HG02763 (cell line): Measurements from ENCODE around the gene MYCL.
"Not testable (repeated sequence)": the region's sequence is repeated elsewhere in the genome, so short reads cannot be mapped to it uniquely, and the experiment has no call there.

Source experiments
- ATAC-seq: cut with Tn5 transposase; IDR thresholded peaks from one replicate; pipeline ENCODE4 v1.9.1; 2021; ENCODE audit warnings: mild to moderate bottlenecking, moderate library complexity; ENCODE audit not compliant: unreplicated experiment

Gene MYCL

DNA sequence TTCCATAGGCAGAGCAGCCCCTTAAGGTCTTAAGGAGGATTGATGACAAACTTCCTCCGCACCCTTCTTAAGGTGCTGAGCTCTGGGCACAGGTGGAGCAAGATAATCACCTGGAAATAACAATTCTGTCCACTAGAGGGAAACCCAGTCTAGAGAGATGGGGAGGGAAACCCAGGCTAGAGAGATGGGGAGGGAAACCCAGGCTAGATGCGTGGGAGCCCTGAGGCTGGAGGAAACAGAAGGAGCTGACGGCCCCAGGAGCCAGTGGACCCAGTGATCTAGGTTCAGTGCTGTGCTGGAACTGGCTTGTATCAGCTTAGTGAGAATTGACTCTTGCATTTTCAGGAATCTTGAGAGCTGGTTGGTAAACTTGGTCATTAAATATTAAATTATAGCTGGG lies 17.8 kb upstream of the MYCL start:
- ATAC-seq: peak; percentile 64

GRCh38 chr1:39917825-39918224 lies 16.1 kb upstream of the MYCL start:
- no peak for ATAC-seq

GRCh38 chr1:39915499-39916129 lies 13.9 kb upstream of the MYCL start:
- ATAC-seq: no peak

- not testable (repeated sequence) for ATAC-seq
Observed at GRCh38 chr1:39913136-39913535, 11.4 kb upstream of the MYCL start.

GRCh38 chr1:39910263-39910662 lies 8.5 kb upstream of the MYCL start:
- ATAC-seq: no peak

DNA sequence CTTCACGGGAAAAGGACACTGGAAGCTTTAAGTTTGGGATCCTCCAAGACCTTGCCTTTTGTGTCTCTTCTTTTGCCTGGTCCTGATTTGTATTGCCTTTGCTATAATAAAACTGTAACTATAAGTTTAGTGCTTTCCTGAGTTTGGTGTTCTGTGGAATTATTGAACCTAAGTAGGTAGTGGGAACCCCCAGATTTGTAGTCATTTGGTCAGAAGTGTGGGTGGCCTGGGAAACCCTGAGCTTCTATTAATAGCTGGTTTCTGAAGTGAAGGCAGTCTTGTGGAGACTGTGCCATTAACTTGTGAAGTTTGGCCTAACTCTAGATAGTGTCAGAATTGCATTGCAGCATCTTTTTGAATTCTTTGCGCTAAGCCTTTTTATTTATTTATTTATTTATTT lies 6.8 kb upstream of the MYCL start:
- no peak for ATAC-seq

DNA sequence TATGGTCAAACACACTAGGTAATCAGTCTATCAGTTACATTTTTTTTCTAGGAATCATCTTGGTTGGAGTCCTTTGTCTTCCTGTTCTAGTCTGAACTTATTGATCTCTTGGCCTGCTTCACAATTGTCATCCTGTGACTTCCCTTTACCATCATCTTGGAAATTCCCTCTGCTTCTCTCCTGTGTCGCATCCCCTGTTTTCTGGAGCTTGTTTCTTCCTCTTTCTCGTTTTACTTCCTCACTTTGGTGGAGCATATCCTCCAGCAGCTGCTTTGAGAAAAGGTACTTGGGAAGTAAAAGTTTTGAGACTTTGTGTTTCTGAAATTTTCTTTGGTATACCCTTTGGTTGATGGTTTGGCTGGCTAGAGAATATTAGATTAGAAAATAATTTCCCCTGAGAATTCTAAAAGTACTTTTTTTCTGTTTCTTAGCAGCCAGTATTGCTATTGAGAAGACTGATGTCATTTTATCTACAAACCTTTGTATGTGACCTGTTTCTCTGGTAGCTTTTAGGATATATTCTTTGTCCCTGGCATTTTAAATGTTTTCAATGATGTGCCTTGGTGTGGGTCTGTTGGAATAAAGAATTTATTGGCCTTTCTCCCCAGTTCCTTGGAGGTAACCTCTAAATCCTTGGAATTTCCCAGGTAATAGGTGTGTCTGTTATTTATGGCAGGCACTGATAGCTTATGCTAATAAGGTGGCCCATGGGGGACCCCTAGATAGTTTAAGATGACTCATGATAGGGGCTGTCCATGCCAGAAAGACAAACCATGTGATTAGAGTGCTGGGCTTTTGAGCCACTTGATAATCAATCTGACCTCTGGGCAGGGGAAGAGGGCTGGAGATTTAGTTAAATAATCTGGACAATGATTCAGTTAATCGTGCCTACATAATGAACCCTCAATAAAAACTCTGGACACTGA lies 6.1 kb upstream of the MYCL start:
- ATAC-seq: no peak

DNA sequence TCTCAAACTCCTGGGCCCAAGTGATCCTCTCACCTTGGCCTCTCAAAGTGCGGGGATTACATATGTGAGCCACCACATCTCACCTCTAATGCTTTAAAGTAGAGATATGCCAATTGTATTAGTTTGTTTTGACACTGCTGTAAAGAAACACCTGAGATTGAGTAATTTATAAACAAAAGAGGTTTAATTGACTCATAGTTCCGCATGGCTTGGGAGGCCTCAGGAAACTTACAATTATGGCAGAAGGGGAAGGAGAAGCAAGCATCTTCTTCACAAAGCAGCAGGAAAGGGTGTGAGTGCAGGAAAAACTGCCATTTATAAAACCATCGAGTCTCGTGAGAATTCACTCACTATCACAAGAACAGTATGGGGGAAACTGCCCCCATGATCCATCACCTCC lies 3.5 kb upstream of the MYCL start:
- ATAC-seq: no peak

DNA sequence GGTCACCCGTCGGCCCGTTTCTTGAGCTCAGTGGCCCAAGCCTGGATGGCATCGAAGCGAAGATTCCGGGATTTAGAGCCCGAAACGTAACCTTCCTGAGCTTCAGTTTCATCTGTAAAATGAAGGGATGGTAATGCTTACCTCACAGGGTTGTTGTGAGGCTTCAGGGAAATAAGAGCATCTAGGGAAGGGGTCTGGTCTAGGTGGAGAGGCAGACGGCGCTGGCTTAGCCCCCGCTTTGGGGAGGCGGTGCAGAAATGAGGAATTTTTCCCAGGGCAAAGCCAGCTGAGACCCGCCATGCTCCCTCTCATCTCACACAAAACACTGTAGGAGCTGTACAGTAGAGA lies 717 bp upstream of the MYCL start:
- ATAC-seq: no peak

DNA sequence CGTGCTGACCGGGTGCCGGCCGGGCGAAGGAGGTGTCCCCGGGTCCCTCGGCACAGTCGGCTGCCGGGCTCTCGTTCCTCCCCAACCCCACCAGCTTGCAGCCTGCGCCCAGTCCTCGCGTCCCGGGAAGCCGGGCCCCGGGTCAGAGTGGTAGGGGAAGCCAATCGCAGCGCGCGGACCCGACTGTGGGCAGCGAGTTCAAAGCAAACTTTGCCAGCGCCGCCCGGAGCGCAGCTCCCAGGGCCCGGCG lies 328 bp downstream of the MYCL start:
- peak; percentile 20 for ATAC-seq

DNA sequence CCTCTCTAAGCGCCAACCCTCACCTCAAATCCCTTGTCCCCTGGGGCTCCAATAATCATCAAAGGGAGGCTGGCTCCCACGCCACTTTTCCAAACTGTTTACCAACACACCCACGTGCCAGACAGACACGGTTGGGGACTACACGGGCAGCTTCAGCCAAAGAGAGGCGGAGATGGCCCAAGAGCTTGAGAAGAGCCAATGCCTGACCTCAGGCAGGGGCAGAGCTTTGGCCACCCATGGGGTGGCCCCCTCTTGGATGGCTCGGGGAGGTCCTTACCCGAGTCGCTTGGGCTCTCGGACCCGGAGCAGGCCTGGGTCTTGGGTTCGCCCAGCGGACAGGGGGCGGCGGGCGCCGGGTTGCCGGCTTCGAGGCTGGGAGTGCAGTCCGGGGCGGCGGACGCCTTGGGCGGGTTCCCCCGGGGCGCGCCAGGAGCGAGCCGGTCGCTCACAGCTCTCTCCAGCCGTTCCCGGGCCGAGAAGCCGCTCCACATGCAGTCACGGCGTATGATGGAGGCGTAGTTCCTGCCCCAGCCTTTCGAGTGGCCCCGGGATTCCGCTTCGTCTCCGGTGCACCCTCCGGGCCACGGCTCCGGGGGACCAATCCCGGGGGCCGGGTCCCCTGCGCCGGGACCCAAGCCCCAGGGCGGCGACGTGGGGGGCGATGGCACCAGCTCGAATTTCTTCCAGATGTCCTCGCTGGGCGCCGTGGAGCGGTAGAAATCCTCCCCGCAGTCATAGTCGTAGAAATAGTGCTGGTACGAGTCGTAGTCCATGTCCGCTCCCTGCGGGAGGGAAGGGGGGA lies 854 bp downstream of the MYCL start:
- ATAC-seq: no peak

GRCh38 chr1:39899611-39900538 lies 1.8 kb downstream of the MYCL start:
- no peak for ATAC-seq

DNA sequence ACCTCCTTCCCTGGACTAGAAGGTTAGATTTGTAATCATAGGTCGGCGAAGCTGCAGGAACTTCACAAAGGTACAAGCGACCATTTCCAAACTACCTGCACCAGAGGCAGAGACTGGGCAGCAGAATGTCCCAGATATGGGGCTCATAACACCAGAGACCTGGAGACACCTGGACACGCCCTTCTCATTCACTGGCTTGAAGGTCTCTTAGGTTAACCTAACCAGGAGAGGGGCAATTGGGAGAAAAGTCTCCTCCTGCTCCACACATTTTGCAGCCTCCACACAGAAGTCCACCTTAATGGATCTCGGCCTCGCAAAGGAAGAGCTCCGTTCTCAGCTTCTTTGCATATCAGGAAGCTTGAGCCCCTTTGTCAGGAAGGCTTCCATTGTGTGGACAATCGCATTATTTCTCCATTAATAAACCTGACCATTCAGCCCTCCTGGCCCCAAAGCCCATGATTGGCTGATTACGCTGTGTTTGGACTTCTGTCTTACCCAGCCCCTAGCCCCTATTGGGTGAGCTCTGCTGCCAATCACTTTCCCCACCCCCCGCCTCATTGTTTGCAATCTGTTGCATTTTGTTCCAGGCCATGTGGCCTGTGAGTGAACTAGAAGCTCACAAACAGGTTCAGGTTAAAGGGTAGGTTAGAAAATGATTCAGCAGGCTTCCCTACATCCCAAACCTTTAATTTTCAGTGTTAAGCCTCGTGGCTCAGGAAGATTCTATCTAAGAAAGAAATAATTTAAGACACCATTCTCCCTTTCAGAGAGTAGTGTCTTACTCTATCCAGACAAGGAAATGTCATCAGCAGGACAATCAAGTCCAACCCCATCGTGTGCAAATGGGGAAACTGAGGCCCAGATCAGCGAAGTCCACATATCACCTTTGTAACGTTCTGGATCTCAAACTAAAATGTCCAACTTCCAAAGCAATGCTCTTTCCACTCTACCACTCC lies 2.8 kb downstream of the MYCL start:
- no peak for ATAC-seq

- no peak for ATAC-seq
Observed at GRCh38 chr1:39898191-39898590, 3.5 kb downstream of the MYCL start.

- no peak for ATAC-seq
Observed at GRCh38 chr1:39896909-39897685, 4.6 kb downstream of the MYCL start.

- ATAC-seq: no peak
Observed at GRCh38 chr1:39895731-39896480, 5.8 kb downstream of the MYCL start.

GRCh38 chr1:39894884-39895495 lies 6.7 kb downstream of the MYCL start:
- no peak for ATAC-seq
